CD8-positive, alpha-beta memory T cell (primary cell): ENCODE results near the gene TMEM231. TPM values are rescaled to one million over a fixed set of nuclear protein-coding genes. Genes with fewer than 3 reads are reported as not detected.
A peak's percentile ranks its signal among the peaks of the same experiment; 100 is the strongest.

Experiments
- CTCF ChIA-PET: fragments of 350-600 bp; sonication (Branson Sonifier 250); formaldehyde crosslinking; loops from one replicate; lab custom pipeline; 2021; ENCODE audit warnings: antibody characterized with exemption; lab: Charles Lee
- POLR2A ChIA-PET: fragments of 350-600 bp; sonication (Branson Sonifier 250); formaldehyde crosslinking; loops from one replicate; lab custom pipeline; 2021; ENCODE audit warnings: antibody characterized with exemption; lab: Charles Lee
- DNase-seq, 5 donors: peaks; one replicate each; pipeline versions ENCODE4 v3.0.0 to v3.0.0-alpha.2; 2020 to 2022; ENCODE audit warnings: mixed read lengths in 1 of 5
- H3K27ac ChIP-seq: one replicate; pipeline ENCODE4 v1.7.0; 2013; ENCODE audit warnings: low read depth, mild to moderate bottlenecking, low read length, moderate library complexity
- H3K27me3 ChIP-seq: 2 replicates; pipeline ENCODE4 v1.7.0; 2013; ENCODE audit warnings: low read length, mild to moderate bottlenecking; ENCODE audit not compliant: insufficient read depth, poor library complexity, severe bottlenecking
- H3K36me3 ChIP-seq: 2 replicates; pipeline ENCODE4 v1.7.0; 2013; ENCODE audit warnings: mild to moderate bottlenecking, low read length, moderate library complexity; ENCODE audit not compliant: insufficient read depth
- H3K4me1 ChIP-seq: 2 replicates; pipeline ENCODE4 v1.7.0; 2013; ENCODE audit warnings: mild to moderate bottlenecking, low read length, moderate library complexity; ENCODE audit not compliant: insufficient read depth
- H3K4me3 ChIP-seq: 2 replicates; pipeline ENCODE4 v1.7.0; 2013; ENCODE audit warnings: mild to moderate bottlenecking, low read length
- H3K9me3 ChIP-seq: 2 replicates; pipeline ENCODE4 v1.7.0; 2013; ENCODE audit warnings: mild to moderate bottlenecking, low read length
- H3K27ac Mint-ChIP-seq, 8 donors: one replicate each; pipeline ENCODE4 v1.8.0; 2020 to 2021; ENCODE audit warnings: mixed read lengths in 8 of 8, mild to moderate bottlenecking in 6 of 8, inconsistent platforms in 3 of 8, moderate library complexity in 3 of 8
- H3K27me3 Mint-ChIP-seq, 2 donors: one replicate each; pipeline ENCODE4 v1.8.0; 2020 to 2021; ENCODE audit warnings: mixed read lengths in 2 of 2, mild to moderate bottlenecking in 1 of 2, moderate library complexity in 1 of 2
- H3K36me3 Mint-ChIP-seq, 3 donors: one replicate each; pipeline ENCODE4 v1.8.0; 2020 to 2021; ENCODE audit warnings: mixed read lengths in 3 of 3, inconsistent platforms in 1 of 3, mild to moderate bottlenecking in 1 of 3
- H3K4me1 Mint-ChIP-seq, 3 donors: one replicate each; pipeline ENCODE4 v1.8.0; 2020 to 2021; ENCODE audit warnings: mixed read lengths in 3 of 3, inconsistent platforms in 1 of 3, mild to moderate bottlenecking in 1 of 3
- H3K4me3 Mint-ChIP-seq, 7 donors: one replicate each; pipeline ENCODE4 v1.8.0; 2020 to 2021; ENCODE audit warnings: mixed read lengths in 7 of 7, mild to moderate bottlenecking in 6 of 7, moderate library complexity in 4 of 7, inconsistent platforms in 2 of 7
- H3K9me3 Mint-ChIP-seq, 5 donors: one replicate each; pipeline ENCODE4 v1.8.0; 2020 to 2022; ENCODE audit warnings: mixed read lengths in 5 of 5, mild to moderate bottlenecking in 3 of 5, moderate library complexity in 2 of 5, inconsistent platforms in 1 of 5
- polyA plus RNA-seq: library from polyadenylated mRNA; unstranded; fragments of 300-500 nt; fragmentation: Illumina TruSeq; gene quantifications from one replicate; pipeline ENCODE4 v1.2.3, GENCODE V29; 2021
- total RNA-seq, 2 experiments: library from RNA; stranded (reverse); gene quantifications; one replicate each; pipeline ENCODE4 v1.2.3, GENCODE V29; 2021

The TMEM231 gene
- total and polyA plus RNA-seq, 3 experiments from 2014 or later = 3.4 to 5.4 (median 5.3) TPM

GRCh38 chr16:75576384-75576811, 20.3 kb upstream of the TMEM231 start:
- H3K4me1 ChIP-seq = no peaks in the 10 kb centered on the region
- Mint-ChIP-seq H3K27ac (peak overlapping the region; percentile 2 to 86 (median 30)), H3K4me1 (peaks cover 41 to 65% (median 58%) of the 10 kb centered on the region in 3 donors), H3K9me3 (no peaks in the 10 kb centered on the region), H3K36me3 (peaks cover 0 to 85% (median 23%) of the 10 kb centered on the region in 3 donors), H3K4me3 (no peak overlapping the region), H3K27me3 (no peaks in the 10 kb centered on the region)
- H3K27me3 ChIP-seq = no peaks in the 10 kb centered on the region
- CTCF ChIA-PET = interaction anchor here (2.5 kb wide), 1 partner anchor 59 kb away, joined by 6 read pairs; no protein-coding TSS in a partner anchor
- no peaks in the 10 kb centered on the region for H3K9me3 ChIP-seq
- H3K36me3 ChIP-seq = peaks cover 58% of the 10 kb centered on the region
- POLR2A ChIA-PET = interaction anchor here (0.9 kb wide), 1 partner anchor 47 kb away, joined by 3 read pairs; the partner anchor contains the start of gene ADAT1
- no peak overlapping the region for H3K27ac ChIP-seq
- DNase-seq = no peak
- no peak overlapping the region for H3K4me3 ChIP-seq

- Mint-ChIP-seq H3K9me3 (no peaks in the 10 kb centered on the region), H3K27me3 (no peaks in the 10 kb centered on the region), H3K27ac (peak overlapping the region in 7 of 8 donors; percentile 2 to 86 (median 33)), H3K36me3 (peaks cover 0 to 87% (median 23%) of the 10 kb centered on the region in 3 donors), H3K4me3 (no peak overlapping the region), H3K4me1 (peaks cover 45 to 70% (median 62%) of the 10 kb centered on the region in 3 donors)
- ChIA-PET POLR2A (no interaction called here), CTCF (interaction anchor here (2.5 kb wide), 1 partner anchor 59 kb away, joined by 6 read pairs; no protein-coding TSS in a partner anchor)
- Histone ChIP-seq H3K4me3 (no peak overlapping the region), H3K36me3 (peaks cover 62% of the 10 kb centered on the region), H3K9me3 (no peaks in the 10 kb centered on the region), H3K27me3 (no peaks in the 10 kb centered on the region), H3K27ac (no peak overlapping the region), H3K4me1 (no peaks in the 10 kb centered on the region)
- DNase-seq = no peak
These were observed 19.9 kb upstream of the TMEM231 start for GRCh38 chr16:75575958-75576357.

- POLR2A ChIA-PET = interaction anchor here (0.6 to 1.0 kb wide), 2 partner anchors 20 to 42 kb away, joined by 3 to 4 read pairs; no protein-coding TSS in a partner anchor
- H3K4me1 ChIP-seq = peaks cover 8% of the 10 kb centered on the region
- Mint-ChIP-seq H3K36me3 (peaks cover 0 to 89% (median 24%) of the 10 kb centered on the region in 3 donors), H3K4me1 (peaks cover 54 to 77% (median 65%) of the 10 kb centered on the region in 3 donors), H3K27ac (peak overlapping the region in 2 of 8 donors; percentile 14 to 62), H3K9me3 (no peaks in the 10 kb centered on the region), H3K27me3 (no peaks in the 10 kb centered on the region), H3K4me3 (no peak overlapping the region)
- H3K4me3 ChIP-seq = no peak overlapping the region
- no peak overlapping the region for H3K27ac ChIP-seq
- peaks cover 70% of the 10 kb centered on the region for H3K36me3 ChIP-seq
- no peaks in the 10 kb centered on the region for H3K27me3 ChIP-seq
- no peak for DNase-seq
- CTCF ChIA-PET = interaction anchor here (1.6 to 2.1 kb wide), 2 partner anchors 17 to 48 kb away, joined by 5 read pairs; partner anchors contain the start of gene TMEM231
- H3K9me3 ChIP-seq = no peaks in the 10 kb centered on the region
These were observed 17.9 kb upstream of the TMEM231 start for GRCh38 chr16:75573955-75574354.

GRCh38 chr16:75572864-75573542, 17.0 kb upstream of the TMEM231 start:
- Histone ChIP-seq H3K27me3 (no peaks in the 10 kb centered on the region), H3K9me3 (no peaks in the 10 kb centered on the region), H3K27ac (no peak overlapping the region), H3K36me3 (peaks cover 70% of the 10 kb centered on the region), H3K4me1 (peaks cover 18% of the 10 kb centered on the region), H3K4me3 (no peak overlapping the region)
- Mint-ChIP-seq H3K4me3 (no peak overlapping the region), H3K36me3 (peaks cover 0 to 90% (median 18%) of the 10 kb centered on the region in 3 donors), H3K27ac (peak overlapping the region in 5 of 8 donors; percentile 29 to 75 (median 60)), H3K9me3 (no peaks in the 10 kb centered on the region), H3K27me3 (no peaks in the 10 kb centered on the region), H3K4me1 (peaks cover 56 to 78% (median 68%) of the 10 kb centered on the region in 3 donors)
- ChIA-PET CTCF (interaction anchor here (1.5 to 2.2 kb wide), 5 partner anchors 8 to 56 kb away, joined by 4 to 6 read pairs (median 5); partner anchors contain the start of gene TMEM231), POLR2A (interaction anchor here (0.8 to 1.0 kb wide), 2 partner anchors 43 to 75 kb away, joined by 3 read pairs; partner anchors contain the start of genes KARS1 and TERF2IP)
- no peak for DNase-seq

- no peak overlapping the region for H3K4me3 ChIP-seq
- no peak for DNase-seq
- Mint-ChIP-seq H3K36me3 (peaks cover 0 to 83% (median 16%) of the 10 kb centered on the region in 3 donors), H3K4me1 (peaks cover 62 to 83% (median 74%) of the 10 kb centered on the region in 3 donors), H3K4me3 (peak overlapping the region in 2 of 7 donors; percentile 19 to 92), H3K27ac (peak overlapping the region in 3 of 8 donors; percentile 50 to 77 (median 68)), H3K27me3 (peaks cover 0 to 2% of the 10 kb centered on the region in 2 donors), H3K9me3 (no peaks in the 10 kb centered on the region)
- H3K36me3 ChIP-seq = peaks cover 56% of the 10 kb centered on the region
- H3K27me3 ChIP-seq = no peaks in the 10 kb centered on the region
- peaks cover 32% of the 10 kb centered on the region for H3K4me1 ChIP-seq
- ChIA-PET POLR2A (no interaction called here), CTCF (interaction anchor here (1.0 to 1.3 kb wide), 2 partner anchors 33 to 53 kb away, joined by 3 to 4 read pairs; no protein-coding TSS in a partner anchor)
- no peaks in the 10 kb centered on the region for H3K9me3 ChIP-seq
- H3K27ac ChIP-seq = no peak overlapping the region
These were observed 14.5 kb upstream of the TMEM231 start for GRCh38 chr16:75570396-75571065.

GRCh38 chr16:75567911-75568310, 11.9 kb upstream of the TMEM231 start:
- POLR2A ChIA-PET = interaction anchor here (2.8 kb wide), 1 partner anchor 80 kb away, joined by 23 read pairs; the partner anchor contains the start of genes KARS1 and TERF2IP
- H3K4me1 Mint-ChIP-seq = peaks cover 53 to 71% (median 66%) of the 10 kb centered on the region in 3 donors
- no peaks in the 10 kb centered on the region for H3K27me3 ChIP-seq
- H3K4me1 ChIP-seq = peaks cover 36% of the 10 kb centered on the region
- H3K9me3 Mint-ChIP-seq = no peaks in the 10 kb centered on the region
- H3K27ac Mint-ChIP-seq = peak overlapping the region; percentile 39 to 92 (median 82)
- H3K27me3 Mint-ChIP-seq = peaks cover 5 to 7% of the 10 kb centered on the region in 2 donors
- peaks cover 38% of the 10 kb centered on the region for H3K36me3 ChIP-seq
- H3K27ac ChIP-seq = no peak overlapping the region
- no peak for DNase-seq
- CTCF ChIA-PET = interaction anchor here (1.1 to 2.9 kb wide), 4 partner anchors 15 to 81 kb away, joined by 3 to 12 read pairs (median 7); no protein-coding TSS in a partner anchor
- H3K36me3 Mint-ChIP-seq = peaks cover 0 to 59% (median 11%) of the 10 kb centered on the region in 3 donors
- no peaks in the 10 kb centered on the region for H3K9me3 ChIP-seq
- peak overlapping the region; percentile 92 to 100 (median 96) for H3K4me3 Mint-ChIP-seq
- no peak overlapping the region for H3K4me3 ChIP-seq

GRCh38 chr16:75566758-75567255, 10.8 kb upstream of the TMEM231 start:
- POLR2A ChIA-PET = interaction anchor here (0.5 to 2.8 kb wide), 7 partner anchors 11 to 133 kb away, joined by 4 to 35 read pairs (median 13); partner anchors contain the start of genes ADAT1, KARS1, TERF2IP and TMEM231
- no peaks in the 10 kb centered on the region for H3K9me3 ChIP-seq
- Mint-ChIP-seq H3K27ac (peak overlapping the region; percentile 74 to 92 (median 82)), H3K9me3 (no peaks in the 10 kb centered on the region), H3K36me3 (peaks cover 0 to 50% (median 7%) of the 10 kb centered on the region in 3 donors), H3K27me3 (peaks cover 7 to 14% of the 10 kb centered on the region in 2 donors), H3K4me1 (peaks cover 45 to 61% (median 57%) of the 10 kb centered on the region in 3 donors), H3K4me3 (peak overlapping the region; percentile 92 to 100 (median 96))
- H3K4me1 ChIP-seq = peaks cover 36% of the 10 kb centered on the region
- H3K36me3 ChIP-seq = peaks cover 29% of the 10 kb centered on the region
- CTCF ChIA-PET = interaction anchor here (0.9 to 2.9 kb wide), 7 partner anchors 8 to 81 kb away, joined by 3 to 12 read pairs (median 10); partner anchors contain the start of genes KARS1, TERF2IP and TMEM231
- peak overlapping the region; percentile 83 for H3K27ac ChIP-seq
- H3K4me3 ChIP-seq = peak overlapping the region; percentile 85
- DNase-seq = peak; percentile 10 to 61 (median 23)
- H3K27me3 ChIP-seq = no peaks in the 10 kb centered on the region
